Thyroid gland (tissue), 4 donors: ENCODE results near the gene CEBPG.

ENCODE experiments used
- CTCF ChIP-seq, 6 experiments: fragments of 200-600 bp in 3 of 6; fragments of 450-650 bp in 3 of 6; sonication (generic) in 3 of 6; IDR thresholded peaks; one replicate each; pipeline ENCODE4 v1.5.1; 2016 to 2019; ENCODE audit warnings: antibody characterized with exemption in 6 of 6, mild to moderate bottlenecking in 2 of 6, inconsistent platforms in 1 of 6, moderate library complexity in 1 of 6
- POLR2A ChIP-seq, 2 donors: fragments of 450-650 bp; IDR thresholded peaks; one replicate each; pipeline ENCODE4 v1.6.1; 2017; ENCODE audit warnings: antibody characterized with exemption in 2 of 2, mild to moderate bottlenecking in 2 of 2, moderate library complexity in 1 of 2

- no peak for TF ChIP-seq CTCF (IDR thresholded peaks at IDR 0.05)
- TF ChIP-seq POLR2A (IDR thresholded peaks at IDR 0.05) = no peak
Observed at GRCh38 chr19:33348301-33349010, 25.1 kb upstream of the CEBPG start.
